GM12878 (cell line): ENCODE measurements around the gene MEIOB.

ENCODE experiments used
- CTCF ChIP-seq, 3 experiments: IDR thresholded peaks in 2 of 3; conservative IDR thresholded peaks in 1 of 3; 2 replicates each; pipeline ENCODE4 v1.5.1; 2011; ENCODE audit warnings: low read depth in 3 of 3, low read length in 3 of 3, mild to moderate bottlenecking in 3 of 3, control low read depth in 2 of 3, moderate library complexity in 2 of 3, inconsistent platforms in 1 of 3, mixed read lengths in 1 of 3; ENCODE audit not compliant: control insufficient read depth in 2 of 3, insufficient read depth in 1 of 3; ENCODE audit errors: extremely low read depth in 1 of 3
- RCOR1 ChIP-seq: conservative IDR thresholded peaks from 2 replicates; pipeline ENCODE4 v1.6.1; 2012; ENCODE audit warnings: low read depth, low read length, improper control_type of control experiment
- ZNF384 ChIP-seq: IDR thresholded peaks from 2 replicates; pipeline ENCODE4 v1.6.1; 2012; ENCODE audit warnings: low read depth, mild to moderate bottlenecking, low read length, improper control_type of control experiment, borderline replicate concordance

- TF ChIP-seq CTCF (IDR thresholded peaks at IDR 0.05 in 2 of 3, conservative IDR thresholded peaks at IDR 0.05 in 1 of 3; ENCODE audit: control insufficient read depth in 2 of 3, extremely low read depth in 1 of 3, insufficient read depth in 1 of 3, low read depth in 3 of 3, low read length in 3 of 3) (no peak), ZNF384 (no peak), RCOR1 (no peak)
Observed at GRCh38 chr16:1790611-1791255, 81.2 kb downstream of the MEIOB start.
